Type B pancreatic cell (in vitro differentiated cells): Measurements from ENCODE around the gene MCF2. TPM values are rescaled to one million over a fixed set of nuclear protein-coding genes. Genes with fewer than 3 reads are reported as not detected.
"Not testable (repeated sequence)": the region's sequence is repeated elsewhere in the genome, so short reads cannot be mapped to it uniquely, and the experiment has no call there.

Source experiments
- DNase-seq: peaks from one replicate; pipeline ENCODE4 v3.0.0; 2021; ENCODE audit warnings: mixed read lengths; ENCODE audit not compliant: unreplicated experiment; ENCODE audit errors: extremely low spot score
- H3K27ac Mint-ChIP-seq: 2 replicates; pipeline ENCODE4 v1.8.0; 2021; ENCODE audit warnings: mild to moderate bottlenecking, mixed read lengths
- H3K27me3 Mint-ChIP-seq: 2 replicates; pipeline ENCODE4 v1.8.0; 2021; ENCODE audit warnings: mixed read lengths
- H3K36me3 Mint-ChIP-seq: 2 replicates; pipeline ENCODE4 v1.8.0; 2021; ENCODE audit warnings: mixed read lengths
- H3K4me1 Mint-ChIP-seq: one replicate; pipeline ENCODE4 v1.8.0; 2021; ENCODE audit warnings: mixed read lengths; ENCODE audit not compliant: unreplicated experiment
- H3K4me3 Mint-ChIP-seq: 2 replicates; pipeline ENCODE4 v1.8.0; 2021; ENCODE audit warnings: mild to moderate bottlenecking, mixed read lengths
- H3K9me3 Mint-ChIP-seq: 2 replicates; pipeline ENCODE4 v1.8.0; 2021; ENCODE audit warnings: mixed read lengths
- CTCF ChIP-seq: fragments of 200-600 bp; sonication (generic); conservative IDR thresholded peaks from 2 replicates; pipeline ENCODE4 v1.5.0; 2021; ENCODE audit warnings: antibody characterized with exemption, mild to moderate bottlenecking
- total RNA-seq: library from RNA; stranded (reverse); gene quantifications from 2 replicates; pipeline ENCODE4 v1.2.1, GENCODE V29; 2021; ENCODE audit warnings: low replicate concordance

The MCF2 gene
- total RNA-seq, 1 donor from 2014 or later = 0.22 TPM

DNA sequence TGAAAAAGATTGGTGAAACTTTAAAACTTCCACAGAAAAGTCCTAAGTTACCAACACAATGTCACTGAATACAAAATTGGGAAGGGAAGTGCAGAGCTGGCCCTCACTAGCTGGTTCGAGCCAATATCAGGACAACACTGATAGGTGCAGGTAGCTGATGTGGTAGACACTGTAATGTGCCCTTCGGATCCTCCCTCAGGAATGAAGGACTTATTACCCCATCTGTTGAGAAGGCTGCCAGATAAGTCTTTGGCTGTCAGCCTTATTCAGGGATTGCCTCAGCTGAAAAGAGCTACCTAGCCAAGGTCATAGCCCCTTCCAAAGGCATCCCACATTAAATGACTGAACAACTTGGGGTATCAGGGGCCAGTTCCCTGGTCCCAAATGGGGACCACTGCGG, 5.3 kb downstream of the MCF2 start:
- H3K4me3 Mint-ChIP-seq = no peak overlapping the region
- H3K27me3 Mint-ChIP-seq = peaks cover 7% of the 10 kb centered on the region
- H3K4me1 Mint-ChIP-seq = no peaks in the 10 kb centered on the region
- no peak for TF ChIP-seq CTCF
- DNase-seq = no peak
- no peak overlapping the region for H3K27ac Mint-ChIP-seq
- peaks cover 6% of the 10 kb centered on the region for H3K9me3 Mint-ChIP-seq
- H3K36me3 Mint-ChIP-seq = no peaks in the 10 kb centered on the region

GRCh38 chrX:139692908-139693307, 15.1 kb downstream of the MCF2 start:
- Mint-ChIP-seq H3K4me3 (peak overlapping the region; percentile 44), H3K27ac (no peak overlapping the region), H3K36me3 (no peaks in the 10 kb centered on the region), H3K9me3 (no peaks in the 10 kb centered on the region), H3K27me3 (peaks cover 51% of the 10 kb centered on the region), H3K4me1 (no peaks in the 10 kb centered on the region)
- TF ChIP-seq CTCF = no peak
- DNase-seq = no peak

DNA sequence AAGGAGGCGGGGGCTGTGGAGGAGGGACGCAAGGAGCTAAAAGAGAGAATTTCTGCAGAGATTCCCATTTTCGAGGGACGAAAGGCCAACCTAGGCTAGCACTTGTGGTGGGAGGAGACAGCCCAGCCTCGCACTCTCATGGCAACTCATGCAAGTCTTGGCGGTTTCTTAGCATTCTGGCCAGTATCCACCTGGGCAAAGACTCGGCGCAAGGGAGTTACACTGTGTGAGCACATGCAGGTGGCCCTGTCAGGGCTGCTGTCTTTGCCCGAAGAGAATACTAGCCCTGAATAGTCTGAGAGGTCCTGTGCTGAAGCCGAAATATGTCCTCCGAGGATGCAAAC, 15.5 kb downstream of the MCF2 start:
- no peaks in the 10 kb centered on the region for H3K9me3 Mint-ChIP-seq
- peaks cover 56% of the 10 kb centered on the region for H3K27me3 Mint-ChIP-seq
- TF ChIP-seq CTCF = no peak
- H3K36me3 Mint-ChIP-seq = no peaks in the 10 kb centered on the region
- H3K27ac Mint-ChIP-seq = no peak overlapping the region
- H3K4me3 Mint-ChIP-seq = peak overlapping the region; percentile 44
- no peaks in the 10 kb centered on the region for H3K4me1 Mint-ChIP-seq
- DNase-seq = no peak

GRCh38 chrX:139691843-139692505, 16.0 kb downstream of the MCF2 start:
- H3K27me3 Mint-ChIP-seq = peaks cover 56% of the 10 kb centered on the region
- DNase-seq = no peak
- H3K27ac Mint-ChIP-seq = no peak overlapping the region
- H3K9me3 Mint-ChIP-seq = no peaks in the 10 kb centered on the region
- TF ChIP-seq CTCF = no peak
- H3K4me3 Mint-ChIP-seq = peak overlapping the region; percentile 75
- H3K4me1 Mint-ChIP-seq = no peaks in the 10 kb centered on the region
- H3K36me3 Mint-ChIP-seq = no peaks in the 10 kb centered on the region

DNA sequence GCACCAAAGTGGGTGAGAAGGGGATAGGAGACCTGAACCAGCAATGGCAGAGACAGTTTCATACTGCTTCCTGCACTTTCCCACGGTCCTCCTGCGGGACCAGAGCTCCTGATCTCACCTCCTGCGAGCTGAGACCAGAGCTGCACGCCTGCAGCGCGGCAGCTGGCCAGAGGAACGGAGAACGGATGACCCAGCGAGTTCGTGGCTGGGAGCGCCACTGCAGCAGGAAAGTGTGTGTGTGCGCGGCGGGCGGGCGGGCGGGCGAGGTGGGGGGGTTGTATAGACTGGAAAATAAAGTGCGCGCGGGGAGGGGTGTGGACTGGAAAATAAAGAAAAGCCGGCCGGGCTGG, 16.5 kb downstream of the MCF2 start:
- Mint-ChIP-seq H3K27me3 (peaks cover 56% of the 10 kb centered on the region), H3K9me3 (no peaks in the 10 kb centered on the region), H3K4me1 (no peaks in the 10 kb centered on the region), H3K27ac (no peak overlapping the region), H3K36me3 (no peaks in the 10 kb centered on the region), H3K4me3 (peak overlapping the region; percentile 75)
- DNase-seq = no peak
- TF ChIP-seq CTCF = no peak

DNA sequence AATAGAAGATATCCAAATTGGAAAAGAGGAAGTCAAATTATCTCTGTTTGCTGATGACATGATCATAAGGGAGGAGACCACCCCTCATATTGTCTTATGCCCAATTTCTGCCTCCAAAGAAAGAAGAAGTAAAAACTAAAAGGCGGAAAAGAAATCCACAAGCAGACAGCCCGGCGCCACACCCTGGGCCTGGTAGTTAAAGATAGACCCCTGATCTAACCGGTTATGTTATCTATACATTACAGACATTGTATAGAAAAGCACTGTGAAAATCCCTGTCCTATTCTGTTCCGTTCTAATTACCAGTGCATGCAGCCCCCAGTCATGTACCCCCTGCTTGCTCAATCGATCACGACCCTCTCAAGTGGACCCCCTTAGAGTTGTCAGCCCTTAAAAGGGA, 22.8 kb downstream of the MCF2 start:
- H3K27me3 Mint-ChIP-seq = peaks cover 23% of the 10 kb centered on the region
- not testable (repeated sequence) for H3K4me3 Mint-ChIP-seq, H3K27ac Mint-ChIP-seq, H3K9me3 Mint-ChIP-seq, H3K4me1 Mint-ChIP-seq, H3K36me3 Mint-ChIP-seq, DNase-seq
